Muscle layer of colon (tissue), 2 donors: ENCODE measurements around the gene CUEDC1.

ENCODE experiments used
- H3K27ac ChIP-seq: one replicate; pipeline ENCODE4 v1.7.0; 2013; ENCODE audit warnings: low read depth, mild to moderate bottlenecking, low read length, moderate library complexity
- H3K27me3 ChIP-seq, 2 donors: one replicate each; pipeline ENCODE4 v1.7.0; 2013; ENCODE audit warnings: low read length in 2 of 2, mild to moderate bottlenecking in 2 of 2; ENCODE audit not compliant: insufficient read depth in 2 of 2, control insufficient read depth in 1 of 2
- H3K36me3 ChIP-seq: one replicate; pipeline ENCODE4 v1.7.0; 2013; ENCODE audit warnings: mild to moderate bottlenecking, low read length; ENCODE audit not compliant: insufficient read depth
- H3K4me1 ChIP-seq: one replicate; pipeline ENCODE4 v1.7.0; 2013; ENCODE audit warnings: mild to moderate bottlenecking, low read length; ENCODE audit not compliant: insufficient read depth
- H3K4me3 ChIP-seq, 2 donors: one replicate each; pipeline ENCODE4 v1.7.0; 2013; ENCODE audit warnings: low read length in 2 of 2, low read depth in 1 of 2, mild to moderate bottlenecking in 1 of 2, moderate library complexity in 1 of 2
- H3K9ac ChIP-seq: one replicate; pipeline ENCODE4 v1.7.0; 2013; ENCODE audit warnings: low read length
- H3K9me3 ChIP-seq: one replicate; pipeline ENCODE4 v1.7.0; 2013; ENCODE audit warnings: mild to moderate bottlenecking, low read length
- donor health status: abdominal sarcoma.
- donor health status: Adenocarcinoma of cecum.

CUEDC1 gene

DNA sequence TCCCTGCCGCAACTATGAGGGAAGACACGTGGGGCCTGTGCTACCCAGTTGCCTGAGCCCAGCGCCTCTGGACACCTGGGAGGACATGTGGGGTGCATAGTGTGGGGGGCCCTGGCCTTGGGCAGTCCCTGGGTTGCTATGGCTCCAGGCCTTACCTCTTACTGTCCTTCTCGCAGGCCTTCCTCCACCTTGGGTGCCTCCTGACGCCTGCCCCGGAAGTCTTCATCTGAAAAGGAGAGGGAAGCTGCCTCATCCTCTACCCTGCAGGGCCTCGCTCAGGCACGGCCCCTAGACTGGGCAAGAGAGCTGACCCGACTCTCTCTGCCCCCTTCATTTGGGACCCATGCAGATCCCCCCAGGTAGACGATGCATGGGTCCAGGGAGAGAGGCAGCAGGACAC lies 88.9 kb downstream of the CUEDC1 start:
- H3K4me1 ChIP-seq: peaks cover 55% of the 10 kb centered on the region
- H3K4me3 ChIP-seq: no peak overlapping the region
- H3K9ac ChIP-seq: no peak overlapping the region
- peaks cover 44% of the 10 kb centered on the region for H3K36me3 ChIP-seq
- peak overlapping the region; percentile 96 for H3K27ac ChIP-seq
- no peaks in the 10 kb centered on the region for H3K9me3 ChIP-seq
- H3K27me3 ChIP-seq: no peaks in the 10 kb centered on the region

DNA sequence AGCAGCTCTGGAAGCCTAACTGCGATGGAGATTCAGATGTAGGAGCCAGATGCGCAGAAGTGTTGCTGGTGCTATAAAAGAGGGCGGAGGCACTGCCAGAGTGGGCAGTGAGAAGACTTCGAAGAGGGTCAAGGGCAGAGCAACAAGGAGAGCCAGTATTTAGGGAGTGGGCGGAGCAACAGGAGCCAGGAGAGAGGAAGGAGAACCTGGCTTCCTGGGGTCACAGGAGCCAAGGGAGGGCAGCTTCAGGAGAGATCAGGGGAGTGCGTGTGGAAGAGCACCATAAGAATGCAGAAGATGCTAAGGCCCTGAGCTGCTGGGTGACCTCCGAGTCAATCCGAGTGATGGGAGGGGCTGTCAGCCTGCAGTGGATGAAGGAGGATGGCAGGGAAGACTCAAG lies 90.9 kb downstream of the CUEDC1 start:
- no peaks in the 10 kb centered on the region for H3K9me3 ChIP-seq
- H3K9ac ChIP-seq: no peak overlapping the region
- H3K27ac ChIP-seq: peak overlapping the region; percentile 41
- peaks cover 61% of the 10 kb centered on the region for H3K4me1 ChIP-seq
- H3K4me3 ChIP-seq: no peak overlapping the region
- H3K27me3 ChIP-seq: no peaks in the 10 kb centered on the region
- peaks cover 23% of the 10 kb centered on the region for H3K36me3 ChIP-seq

GRCh38 chr17:57862694-57863667 lies 92.2 kb downstream of the CUEDC1 start:
- peak overlapping the region; percentile 97 for H3K27ac ChIP-seq
- H3K27me3 ChIP-seq: no peaks in the 10 kb centered on the region
- H3K9me3 ChIP-seq: no peaks in the 10 kb centered on the region
- peak overlapping the region; percentile 73 for H3K9ac ChIP-seq
- H3K4me1 ChIP-seq: peaks cover 60% of the 10 kb centered on the region
- H3K36me3 ChIP-seq: peaks cover 20% of the 10 kb centered on the region
- peak overlapping the region in 1 of 2 donors; percentile 64 for H3K4me3 ChIP-seq

DNA sequence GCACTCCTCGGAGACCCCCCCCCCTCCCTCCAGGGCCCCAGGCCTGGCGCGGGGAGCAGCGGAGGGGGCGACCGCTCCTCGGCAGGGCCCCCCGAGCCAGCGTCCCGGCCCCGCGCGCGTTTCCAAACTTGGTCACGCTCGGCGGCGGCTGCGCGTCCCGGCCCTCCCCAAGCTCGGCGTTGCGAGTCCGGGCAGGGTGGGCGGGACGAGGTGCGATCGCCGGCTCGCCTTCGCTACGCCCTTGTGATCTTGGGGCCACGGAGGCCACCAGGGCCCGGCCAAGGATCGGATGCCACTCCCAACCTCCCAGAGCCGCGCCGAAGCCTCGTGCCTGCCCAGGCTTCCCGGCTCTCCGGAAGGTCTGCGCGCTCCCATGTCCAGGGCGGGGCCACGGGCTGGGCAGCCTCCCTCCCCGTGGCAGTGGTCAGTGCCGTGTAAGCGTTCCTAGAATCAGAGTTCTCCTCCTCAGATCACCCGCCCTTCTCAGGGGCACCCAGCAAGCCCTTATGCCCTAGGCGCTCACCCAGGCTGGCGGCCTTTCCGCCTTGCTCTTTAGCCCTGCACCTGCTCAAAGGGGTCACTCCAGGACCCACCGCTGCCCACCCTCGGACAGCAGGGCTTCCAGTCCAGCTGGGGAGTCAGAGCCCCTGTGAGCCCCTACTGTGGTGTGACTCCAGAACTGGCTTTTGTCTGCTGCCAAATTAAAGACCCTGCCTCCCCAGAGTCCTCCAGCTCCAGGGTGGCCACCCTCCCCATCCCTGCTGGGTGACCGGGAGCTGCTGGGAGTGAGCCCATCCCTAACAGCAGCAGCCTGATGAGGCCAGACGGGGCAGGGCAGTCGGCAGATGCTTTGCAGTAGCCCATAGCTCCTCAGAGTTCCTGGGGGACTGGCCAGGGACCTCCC lies 93.2 kb downstream of the CUEDC1 start:
- peak overlapping the region; percentile 73 for H3K9ac ChIP-seq
- H3K27me3 ChIP-seq: no peaks in the 10 kb centered on the region
- H3K9me3 ChIP-seq: no peaks in the 10 kb centered on the region
- H3K4me1 ChIP-seq: peaks cover 54% of the 10 kb centered on the region
- peak overlapping the region; percentile 31 to 64 for H3K4me3 ChIP-seq
- peaks cover 12% of the 10 kb centered on the region for H3K36me3 ChIP-seq
- H3K27ac ChIP-seq: peak overlapping the region; percentile 97

GRCh38 chr17:57861000-57861789 lies 94.0 kb downstream of the CUEDC1 start:
- peak overlapping the region; percentile 97 for H3K27ac ChIP-seq
- no peaks in the 10 kb centered on the region for H3K9me3 ChIP-seq
- peak overlapping the region; percentile 37 for H3K9ac ChIP-seq
- peaks cover 4% of the 10 kb centered on the region for H3K36me3 ChIP-seq
- H3K4me1 ChIP-seq: peaks cover 54% of the 10 kb centered on the region
- H3K4me3 ChIP-seq: peak overlapping the region; percentile 31 to 64
- no peaks in the 10 kb centered on the region for H3K27me3 ChIP-seq

GRCh38 chr17:57860414-57860999 lies 94.7 kb downstream of the CUEDC1 start:
- Histone ChIP-seq H3K4me3 (peak overlapping the region in 1 of 2 donors; percentile 64), H3K9ac (peak overlapping the region; percentile 37), H3K9me3 (no peaks in the 10 kb centered on the region), H3K27ac (peak overlapping the region; percentile 97), H3K36me3 (no peaks in the 10 kb centered on the region), H3K4me1 (peaks cover 57% of the 10 kb centered on the region), H3K27me3 (no peaks in the 10 kb centered on the region)

DNA sequence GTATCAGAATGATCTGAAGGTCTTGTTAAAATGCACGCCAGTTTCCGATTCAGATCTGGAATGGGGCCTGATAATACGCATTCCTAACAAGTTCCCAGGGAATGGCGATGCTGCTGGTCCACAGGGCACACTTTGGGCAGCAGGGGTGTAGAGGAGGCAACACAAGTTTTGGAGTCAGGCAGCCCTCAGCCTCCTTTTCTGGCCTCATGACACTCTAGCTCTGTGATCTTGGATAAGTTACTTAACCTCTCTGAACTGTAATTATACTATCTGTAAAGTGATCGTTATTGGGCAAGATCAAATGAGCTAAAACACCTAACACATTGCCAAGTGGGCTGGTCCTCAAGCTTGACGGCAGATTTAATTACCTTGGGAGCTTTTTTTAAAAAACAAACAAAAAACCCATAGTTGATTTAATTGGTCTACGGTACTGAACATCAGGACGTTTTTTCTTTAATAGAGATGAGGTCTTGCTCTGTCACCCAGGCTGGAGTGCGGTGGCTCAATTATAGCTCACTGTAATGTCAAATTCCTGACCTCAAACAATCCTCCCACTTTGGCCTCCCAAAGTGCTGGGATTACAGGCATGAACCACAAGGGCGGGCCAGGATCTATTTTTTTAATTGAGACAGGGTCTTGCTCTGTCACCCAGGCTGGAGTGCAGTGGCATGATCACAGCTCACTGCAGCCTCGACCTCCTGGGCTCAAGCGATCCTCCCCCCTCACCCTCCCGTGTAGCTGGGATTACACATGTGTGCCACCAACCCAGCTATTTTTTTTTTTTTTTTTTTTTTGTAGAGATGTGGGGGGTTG lies 95.4 kb downstream of the CUEDC1 start:
- Histone ChIP-seq H3K9me3 (no peaks in the 10 kb centered on the region), H3K27me3 (no peaks in the 10 kb centered on the region), H3K4me3 (no peak overlapping the region), H3K4me1 (peaks cover 64% of the 10 kb centered on the region), H3K9ac (no peak overlapping the region), H3K36me3 (no peaks in the 10 kb centered on the region), H3K27ac (peak overlapping the region; percentile 97)

GRCh38 chr17:57858838-57859237 lies 96.4 kb downstream of the CUEDC1 start:
- H3K27me3 ChIP-seq: no peaks in the 10 kb centered on the region
- no peaks in the 10 kb centered on the region for H3K9me3 ChIP-seq
- peaks cover 68% of the 10 kb centered on the region for H3K4me1 ChIP-seq
- H3K4me3 ChIP-seq: no peak overlapping the region
- no peaks in the 10 kb centered on the region for H3K36me3 ChIP-seq
- no peak overlapping the region for H3K27ac ChIP-seq
- no peak overlapping the region for H3K9ac ChIP-seq

GRCh38 chr17:57856792-57857620 lies 98.2 kb downstream of the CUEDC1 start:
- H3K27me3 ChIP-seq: no peaks in the 10 kb centered on the region
- H3K9me3 ChIP-seq: no peaks in the 10 kb centered on the region
- H3K4me3 ChIP-seq: no peak overlapping the region
- no peak overlapping the region for H3K9ac ChIP-seq
- no peak overlapping the region for H3K27ac ChIP-seq
- no peaks in the 10 kb centered on the region for H3K36me3 ChIP-seq
- peaks cover 69% of the 10 kb centered on the region for H3K4me1 ChIP-seq
